Testis (tissue), 3 donors: ENCODE measurements around the gene CNDP1. TPM values are rescaled to one million over a fixed set of nuclear protein-coding genes. Genes with fewer than 3 reads are reported as not detected.
A peak's percentile ranks its signal among the peaks of the same experiment; 100 is the strongest.

ENCODE experiments used
- DNase-seq: peaks from one replicate; pipeline ENCODE4 v3.0.0-alpha.2; 2019
- H3K27ac ChIP-seq, 2 donors: fragments of 200-600 bp; sonication (generic); one replicate each; pipeline ENCODE4 v1.5.1; 2019
- H3K27me3 ChIP-seq: fragments of 200-600 bp; sonication (generic); one replicate; pipeline ENCODE4 v1.5.1; 2019
- H3K36me3 ChIP-seq: fragments of 200-600 bp; sonication (generic); one replicate; pipeline ENCODE4 v1.5.1; 2017; ENCODE audit warnings: low read depth; ENCODE audit errors: missing control alignments
- H3K4me1 ChIP-seq: fragments of 200-600 bp; sonication (generic); one replicate; pipeline ENCODE4 v1.5.1; 2019
- H3K4me3 ChIP-seq, 2 donors: fragments of 200-600 bp; sonication (generic); one replicate each; pipeline ENCODE4 v1.5.1; 2017 to 2019
- H3K9me3 ChIP-seq: fragments of 200-600 bp; sonication (generic); one replicate; pipeline ENCODE4 v1.5.1; 2017
- CTCF ChIP-seq, 3 experiments: fragments of 450-650 bp in 2 of 3; fragments of 200-600 bp in 1 of 3; sonication (generic) in 1 of 3; IDR thresholded peaks; one replicate each; pipeline ENCODE4 v1.5.1; 2016 to 2019; ENCODE audit warnings: antibody characterized with exemption in 3 of 3, mild to moderate bottlenecking in 2 of 3, moderate library complexity in 1 of 3
- POLR2A ChIP-seq: fragments of 450-650 bp; IDR thresholded peaks from one replicate; pipeline ENCODE4 v1.6.1; 2017; ENCODE audit warnings: antibody characterized with exemption, mild to moderate bottlenecking, moderate library complexity
- WGBS, 2 donors: methylation state at CpG; one replicate each; pipeline ENCODE4 v1.1.5; 2018; 5-methylcytosine and 5-hydroxymethylcytosine counted together
- intact Hi-C: fragments of 100-400 bp; cut with DNase I; formaldehyde crosslinking; loops from one replicate; pipeline ENCODE4 v1.15.1; 2023; ENCODE audit warnings: low total_unique reads
- polyA plus RNA-seq: library from polyadenylated mRNA; stranded (reverse); fragments of 350-450 nt; fragmentation: Illumina TruSeq; extraction: RNeasy Lipid Tissue Mini Kit (QIAGEN cat#74804); gene quantifications from one replicate; pipeline ENCODE4 v1.2.3, GENCODE V29; 2014; ENCODE audit warnings: low read depth, low replicate concordance; ENCODE audit not compliant: insufficient read depth
- total RNA-seq, 2 donors: library from RNA; depleted of rRNA; stranded (reverse); fragments of >200 nt; gene quantifications; one replicate each; pipeline ENCODE4 v1.2.3, GENCODE V29; 2016

Gene CNDP1
- total and polyA plus RNA-seq, 3 donors from 2014 or later = 0.31 to 1.3 (median 0.40) TPM

- DNase-seq = peak; percentile 91
- TF ChIP-seq CTCF (IDR thresholded peaks at IDR 0.05) = peak in 1 of 3 experiments; percentile 5
- TF ChIP-seq POLR2A = no peak
- H3K27me3 ChIP-seq = no peaks in the 10 kb centered on the region
- peak within 1 kb of the TSS; percentile 97 to 99 for H3K27ac ChIP-seq
- H3K4me3 ChIP-seq = peak within 1 kb of the TSS; percentile 85 to 87
- H3K36me3 ChIP-seq = no peaks in the 10 kb centered on the region
- peaks cover 14% of the 10 kb centered on the region for H3K4me1 ChIP-seq
- intact Hi-C loops = no loop called here
- 0 to 1% methylated on average over 15 to 39 of the region's 64 CpGs for WGBS, 2 donors
- H3K9me3 ChIP-seq = no peaks in the 10 kb centered on the region
Observed at GRCh38 chr18:74597662-74598349, 63.5 kb downstream of the CNDP1 start, which contains the start of gene ZNF407. Gene ZNF407 (plus strand): TSS chr18:74597870. CDS start chr18:74631020, 33,150 bp downstream.

DNA sequence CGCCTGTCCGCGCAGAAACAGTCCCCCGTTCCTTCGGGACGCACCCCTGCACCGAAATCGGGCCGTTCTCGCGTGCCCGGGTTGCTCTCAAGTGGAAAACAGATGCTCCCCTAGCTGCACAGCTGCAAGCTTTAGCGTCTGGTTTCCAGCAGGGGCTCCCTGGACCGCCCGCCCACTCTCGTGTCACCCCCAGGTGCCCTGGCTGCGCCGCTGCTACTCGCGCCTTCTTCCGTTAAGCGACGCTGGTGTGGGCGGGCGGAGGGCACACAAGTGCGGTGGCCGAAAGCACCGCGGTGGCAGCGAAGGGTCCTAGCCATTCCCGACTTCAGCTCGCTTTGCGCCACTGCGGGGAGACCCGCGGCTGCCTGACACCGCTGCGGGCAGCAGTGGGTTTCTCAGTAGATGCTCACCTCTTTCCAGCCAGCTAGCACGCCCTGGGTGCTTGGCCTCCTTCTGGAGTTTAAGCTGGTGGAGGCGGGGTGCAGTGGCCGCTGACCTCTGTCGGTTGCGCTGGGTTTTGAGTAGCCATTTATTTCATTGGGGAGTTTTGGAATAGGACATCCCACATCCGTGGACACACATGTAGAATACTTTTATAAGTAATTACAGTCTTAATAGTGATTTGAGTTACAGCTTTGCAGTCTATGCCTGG, 64.2 kb downstream of the CNDP1 start:
- H3K9me3 ChIP-seq = no peaks in the 10 kb centered on the region
- TF ChIP-seq CTCF (IDR thresholded peaks at IDR 0.05) (no peak), POLR2A (no peak)
- intact Hi-C loops = no loop called here
- peaks cover 14% of the 10 kb centered on the region for H3K4me1 ChIP-seq
- 0 to 2% methylated on average over 5 to 44 of the region's 44 CpGs for WGBS, 2 donors
- no peaks in the 10 kb centered on the region for H3K36me3 ChIP-seq
- H3K4me3 ChIP-seq = peak overlapping the region; percentile 85 to 87
- peak; percentile 66 for DNase-seq
- H3K27ac ChIP-seq = peak overlapping the region; percentile 97 to 99
- no peaks in the 10 kb centered on the region for H3K27me3 ChIP-seq

- intact Hi-C loops = no loop called here
- H3K27me3 ChIP-seq = no peaks in the 10 kb centered on the region
- no peak for TF ChIP-seq POLR2A
- no peak for TF ChIP-seq CTCF (IDR thresholded peaks at IDR 0.05)
- peaks cover under 1% of the 10 kb centered on the region for H3K4me1 ChIP-seq
- H3K4me3 ChIP-seq = no peak overlapping the region
- no peak overlapping the region for H3K27ac ChIP-seq
- no peaks in the 10 kb centered on the region for H3K36me3 ChIP-seq
- no peaks in the 10 kb centered on the region for H3K9me3 ChIP-seq
- DNase-seq = no peak
Observed at GRCh38 chr18:74604361-74604760, 70.1 kb downstream of the CNDP1 start.

DNA sequence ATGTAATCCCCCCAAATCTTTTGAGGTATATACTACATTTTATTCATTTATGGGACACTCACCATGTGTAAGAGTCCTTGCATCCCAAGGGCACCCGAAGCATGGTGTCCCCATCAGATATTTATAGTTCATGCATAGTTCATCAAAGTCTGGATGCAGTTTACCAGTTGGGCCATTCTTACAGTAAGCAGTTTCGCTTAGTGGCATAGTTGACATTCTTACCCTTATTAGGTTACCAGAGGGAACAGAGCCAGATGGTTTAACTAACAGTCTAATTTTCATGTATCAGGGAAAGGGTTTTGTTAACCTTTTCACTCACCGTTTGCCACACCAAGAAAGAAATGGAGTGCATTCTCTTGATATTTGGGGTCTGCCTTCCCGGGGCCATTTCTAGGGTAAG, 70.5 kb downstream of the CNDP1 start:
- WGBS, 2 donors = 83 to 91% methylated on average over 4 of the region's 4 CpGs
- no peak overlapping the region for H3K4me3 ChIP-seq
- no peak for TF ChIP-seq POLR2A
- TF ChIP-seq CTCF (IDR thresholded peaks at IDR 0.05) = no peak
- H3K9me3 ChIP-seq = no peaks in the 10 kb centered on the region
- no peak overlapping the region for H3K27ac ChIP-seq
- no peaks in the 10 kb centered on the region for H3K27me3 ChIP-seq
- DNase-seq = no peak
- no peaks in the 10 kb centered on the region for H3K4me1 ChIP-seq
- H3K36me3 ChIP-seq = no peaks in the 10 kb centered on the region
- intact Hi-C loops = no loop called here
